GM19467 (cell line): ENCODE data around the gene ADAD2.

Experiments used
- ATAC-seq: cut with Tn5 transposase; IDR thresholded peaks from one replicate; pipeline ENCODE4 v1.9.1; 2021; ENCODE audit warnings: mild to moderate bottlenecking, moderate library complexity; ENCODE audit not compliant: unreplicated experiment

Gene ADAD2

DNA sequence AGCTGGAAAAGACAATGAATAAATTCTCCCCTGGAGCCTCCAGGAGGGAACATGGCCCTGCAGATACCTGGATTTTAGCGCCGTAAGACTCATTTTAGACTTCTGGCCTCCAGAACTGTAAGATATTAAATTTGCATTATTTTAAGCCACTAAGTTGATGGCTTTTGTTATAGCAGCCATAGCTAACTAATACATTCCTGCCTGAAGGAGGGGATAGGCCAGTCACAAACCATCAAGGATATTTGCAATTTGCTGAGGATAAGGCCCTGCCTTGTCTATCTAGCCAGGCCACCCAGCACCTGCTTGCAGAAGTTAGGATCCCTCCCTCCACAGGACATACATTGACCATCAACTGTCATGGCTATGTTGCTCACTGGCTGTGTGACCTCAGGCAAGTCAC is 53.8 kb downstream of the ADAD2 start:
- ATAC-seq = no peak

GRCh38 chr16:84245956-84246678 is 55.2 kb downstream of the ADAD2 start:
- no peak for ATAC-seq

DNA sequence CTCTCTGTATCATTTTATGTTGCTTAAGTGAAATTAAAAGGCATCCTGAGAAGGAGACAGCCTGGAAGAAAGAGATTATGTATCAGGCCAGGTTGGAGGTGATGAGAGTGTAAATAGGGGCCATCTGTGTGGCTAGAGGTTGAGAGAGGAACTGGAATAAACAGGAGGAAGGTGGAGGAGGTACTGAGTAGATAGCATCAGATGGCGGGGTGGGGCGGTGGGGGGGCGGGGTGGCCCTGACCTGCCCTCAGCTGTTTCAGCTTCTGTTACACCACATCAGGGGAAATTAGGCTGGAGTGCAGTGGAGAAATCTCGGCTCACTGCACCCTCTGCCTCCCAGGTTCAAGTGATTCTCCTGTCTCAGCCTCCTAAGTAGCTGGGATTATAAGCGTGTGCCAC is 55.7 kb downstream of the ADAD2 start:
- no peak for ATAC-seq
